ENCODE measurements around the gene TINAGL1. TPM values are rescaled to one million over a fixed set of nuclear protein-coding genes. Genes with fewer than 3 reads are reported as not detected.

TINAGL1 gene
- total and polyA plus RNA-seq, 10 of the 15 experiments (the other 5 are each of a cell fraction or from before 2014, with no cell fraction given) = 0.20 to 0.49 (median 0.23) TPM; not detected in 7

DNA sequence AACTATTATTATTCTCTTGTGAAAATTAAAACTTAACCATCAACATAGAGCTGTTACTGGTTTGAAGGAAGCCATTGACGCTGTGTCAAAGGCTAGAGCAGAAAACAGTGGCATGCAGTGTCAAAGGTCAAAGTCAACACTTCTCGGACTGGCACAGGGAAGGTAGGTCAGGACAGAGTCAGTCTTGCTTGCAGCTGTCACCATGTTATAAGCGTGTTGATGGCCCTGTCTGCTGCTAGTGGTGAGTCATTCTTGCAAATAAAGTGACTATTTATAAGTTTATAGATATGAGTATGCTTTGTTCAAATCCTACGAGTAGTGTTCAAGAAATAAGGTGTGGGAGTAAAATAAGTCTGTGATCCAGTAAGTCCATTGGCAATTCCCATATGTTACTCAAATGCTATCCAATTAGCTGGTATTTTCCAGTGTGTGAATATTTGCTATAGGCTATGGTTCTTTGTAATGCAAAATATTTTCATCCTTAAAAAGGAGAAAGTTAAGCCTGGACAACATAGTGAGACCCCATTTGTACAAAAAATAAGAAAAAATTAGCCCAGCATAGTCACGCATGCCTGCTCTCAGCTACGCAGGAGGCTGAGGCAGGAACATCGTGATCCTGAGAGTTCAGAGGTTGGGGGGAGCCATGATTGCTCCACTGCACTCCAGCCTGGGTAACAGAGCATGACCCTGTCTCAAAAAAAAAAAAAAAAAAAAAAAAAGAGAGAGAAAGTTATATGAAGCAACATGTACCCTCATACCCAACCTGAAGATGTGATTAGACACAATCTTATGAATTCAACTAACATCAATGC lies 26.3 kb upstream of the TINAGL1 start (continued):
- TF ChIP-seq MEF2B (IDR thresholded peaks at IDR 0.05; ENCODE audit: partially characterized antibody, poor library complexity, severe bottlenecking) (peak; percentile 75), BCL11A (IDR thresholded peaks at IDR 0.05; ENCODE audit: low read depth, low read length) (peak; percentile 70; the same call in 1 of the 2 replicates), YY1 (IDR thresholded peaks at IDR 0.05; ENCODE audit: low read depth, low read length) (peak; percentile 59; the same call in 1 of the 2 replicates), TCF12 (IDR thresholded peaks at IDR 0.05; ENCODE audit: low read depth, low read length) (peak; percentile 78; the same call in 1 of the 2 replicates), ZNF274 (IDR thresholded peaks at IDR 0.05; ENCODE audit: insufficient read depth, insufficient read length) (no peak), NFXL1 (IDR thresholded peaks at IDR 0.05; ENCODE audit: borderline replicate concordance) (no peak), TCF3 (IDR thresholded peaks at IDR 0.05; ENCODE audit: borderline replicate concordance, insufficient read depth, low read depth, low read length) (0 out of 2 replicates have a peak, but pooled peaks have one; percentile 51)
- TF ChIP-seq, protein P1, sequence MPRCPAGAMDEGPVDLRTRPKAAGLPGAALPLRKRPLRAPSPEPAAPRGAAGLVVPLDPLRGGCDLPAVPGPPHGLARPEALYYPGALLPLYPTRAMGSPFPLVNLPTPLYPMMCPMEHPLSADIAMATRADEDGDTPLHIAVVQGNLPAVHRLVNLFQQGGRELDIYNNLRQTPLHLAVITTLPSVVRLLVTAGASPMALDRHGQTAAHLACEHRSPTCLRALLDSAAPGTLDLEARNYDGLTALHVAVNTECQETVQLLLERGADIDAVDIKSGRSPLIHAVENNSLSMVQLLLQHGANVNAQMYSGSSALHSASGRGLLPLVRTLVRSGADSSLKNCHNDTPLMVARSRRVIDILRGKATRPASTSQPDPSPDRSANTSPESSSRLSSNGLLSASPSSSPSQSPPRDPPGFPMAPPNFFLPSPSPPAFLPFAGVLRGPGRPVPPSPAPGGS (IDR thresholded peaks at IDR 0.05; ENCODE audit: borderline replicate concordance, insufficient read depth, low read depth, low read length, poor library complexity, severe bottlenecking) = peak; percentile 69

- ChIA-PET POLR2A (interaction anchor here (3.4 kb wide), 1 partner anchor 42 kb away, joined by 41 read pairs; no protein-coding TSS in a partner anchor), CTCF (interaction anchor here (0.6 to 5.6 kb wide), 7 partner anchors 42 to 248 kb away, joined by 3 to 203 read pairs (median 4); no protein-coding TSS in a partner anchor), RAD21 (ENCODE audit: unreplicated experiment) (interaction anchor here (0.7 to 4.7 kb wide), 4 partner anchors 43 to 210 kb away, joined by 3 to 116 read pairs (median 4); no protein-coding TSS in a partner anchor), SMC1A (ENCODE audit: uncharacterized antibody, unreplicated experiment) (interaction anchor here (4.0 to 5.4 kb wide), 2 partner anchors 129 to 156 kb away, joined by 49 to 135 read pairs; no protein-coding TSS in a partner anchor)
- intact Hi-C loops (cut with micrococcal nuclease; ENCODE audit: unreplicated experiment) (no loop called here), in situ Hi-C loops (cut with MboI) (no loop called here)
- 33% methylated on average over 1 of the region's 1 CpG for WGBS (ENCODE audit: insufficient coverage, insufficient replicate concordance, low lambda C conversion rate, missing lambda C conversion rate)
- Histone ChIP-seq H3K9me3 (replicated peaks; ENCODE audit: control insufficient read depth, insufficient read depth, low read length) (no peaks in the 10 kb centered on the region), H3K4me3 (no peak overlapping the region), H3K9ac (ENCODE audit: control insufficient read depth, insufficient read depth, low read length) (no peak overlapping the region), H3K4me1 (ENCODE audit: control insufficient read depth, insufficient read depth, low read length) (peaks cover 14% of the 10 kb centered on the region), H3K79me2 (ENCODE audit: control insufficient read depth, insufficient read depth, low read length) (no peaks in the 10 kb centered on the region), H3K36me3 (ENCODE audit: control insufficient read depth in 2 of 2, insufficient read depth in 2 of 2, low read length in 1 of 2) (no peaks in the 10 kb centered on the region), H3K27me3 (replicated peaks in 1 of 2; ENCODE audit: control insufficient read depth in 2 of 2, insufficient read depth in 2 of 2, low read length in 1 of 2) (no peaks in the 10 kb centered on the region), H3K27ac (ENCODE audit: control insufficient read depth, insufficient read depth) (no peak overlapping the region), H4K20me1 (ENCODE audit: control insufficient read depth, insufficient read depth) (no peaks in the 10 kb centered on the region), H3K4me2 (ENCODE audit: control insufficient read depth, insufficient read depth) (no peak overlapping the region), H2AFZ (ENCODE audit: control insufficient read depth, low read depth, low read length) (no peak overlapping the region)
- FAIRE-seq (no peak), DNase-seq (ENCODE audit: low read depth, low spot score) (no peak), ATAC-seq (no peak)
- no TSS peak for BruUV-seq (replicated peaks)
- TF ChIP-seq RFX5 (IDR thresholded peaks at IDR 0.05; ENCODE audit: low read depth, low read length) (no peak), CREB1 (IDR thresholded peaks at IDR 0.05; ENCODE audit: low read depth) (no peak), MYC (IDR thresholded peaks at IDR 0.05; ENCODE audit: insufficient read depth, insufficient read length, insufficient replicate concordance, low read length, severe bottlenecking) (no peak)
- TF ChIP-seq, protein P2, sequence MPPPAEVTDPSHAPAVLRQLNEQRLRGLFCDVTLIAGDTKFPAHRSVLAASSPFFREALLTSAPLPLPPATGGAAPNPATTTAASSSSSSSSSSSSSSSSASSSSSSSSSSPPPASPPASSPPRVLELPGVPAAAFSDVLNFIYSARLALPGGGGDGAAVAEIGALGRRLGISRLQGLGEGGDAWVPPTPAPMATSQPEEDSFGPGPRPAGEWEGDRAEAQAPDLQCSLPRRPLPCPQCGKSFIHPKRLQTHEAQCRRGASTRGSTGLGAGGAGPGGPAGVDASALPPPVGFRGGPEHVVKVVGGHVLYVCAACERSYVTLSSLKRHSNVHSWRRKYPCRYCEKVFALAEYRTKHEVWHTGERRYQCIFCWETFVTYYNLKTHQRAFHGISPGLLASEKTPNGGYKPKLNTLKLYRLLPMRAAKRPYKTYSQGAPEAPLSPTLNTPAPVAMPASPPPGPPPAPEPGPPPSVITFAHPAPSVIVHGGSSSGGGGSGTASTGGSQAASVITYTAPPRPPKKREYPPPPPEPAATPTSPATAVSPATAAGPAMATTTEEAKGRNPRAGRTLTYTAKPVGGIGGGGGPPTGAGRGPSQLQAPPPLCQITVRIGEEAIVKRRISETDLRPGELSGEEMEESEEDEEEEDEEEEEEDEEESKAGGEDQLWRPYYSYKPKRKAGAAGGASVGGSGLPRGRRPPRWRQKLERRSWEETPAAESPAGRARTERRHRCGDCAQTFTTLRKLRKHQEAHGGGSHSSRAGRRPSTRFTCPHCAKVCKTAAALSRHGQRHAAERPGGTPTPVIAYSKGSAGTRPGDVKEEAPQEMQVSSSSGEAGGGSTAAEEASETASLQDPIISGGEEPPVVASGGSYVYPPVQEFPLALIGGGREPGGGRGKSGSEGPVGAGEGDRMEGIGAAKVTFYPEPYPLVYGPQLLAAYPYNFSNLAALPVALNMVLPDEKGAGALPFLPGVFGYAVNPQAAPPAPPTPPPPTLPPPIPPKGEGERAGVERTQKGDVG (CRISPR knock-in tag; IDR thresholded peaks at IDR 0.05) = no peak
- TF ChIP-seq, protein P3, sequence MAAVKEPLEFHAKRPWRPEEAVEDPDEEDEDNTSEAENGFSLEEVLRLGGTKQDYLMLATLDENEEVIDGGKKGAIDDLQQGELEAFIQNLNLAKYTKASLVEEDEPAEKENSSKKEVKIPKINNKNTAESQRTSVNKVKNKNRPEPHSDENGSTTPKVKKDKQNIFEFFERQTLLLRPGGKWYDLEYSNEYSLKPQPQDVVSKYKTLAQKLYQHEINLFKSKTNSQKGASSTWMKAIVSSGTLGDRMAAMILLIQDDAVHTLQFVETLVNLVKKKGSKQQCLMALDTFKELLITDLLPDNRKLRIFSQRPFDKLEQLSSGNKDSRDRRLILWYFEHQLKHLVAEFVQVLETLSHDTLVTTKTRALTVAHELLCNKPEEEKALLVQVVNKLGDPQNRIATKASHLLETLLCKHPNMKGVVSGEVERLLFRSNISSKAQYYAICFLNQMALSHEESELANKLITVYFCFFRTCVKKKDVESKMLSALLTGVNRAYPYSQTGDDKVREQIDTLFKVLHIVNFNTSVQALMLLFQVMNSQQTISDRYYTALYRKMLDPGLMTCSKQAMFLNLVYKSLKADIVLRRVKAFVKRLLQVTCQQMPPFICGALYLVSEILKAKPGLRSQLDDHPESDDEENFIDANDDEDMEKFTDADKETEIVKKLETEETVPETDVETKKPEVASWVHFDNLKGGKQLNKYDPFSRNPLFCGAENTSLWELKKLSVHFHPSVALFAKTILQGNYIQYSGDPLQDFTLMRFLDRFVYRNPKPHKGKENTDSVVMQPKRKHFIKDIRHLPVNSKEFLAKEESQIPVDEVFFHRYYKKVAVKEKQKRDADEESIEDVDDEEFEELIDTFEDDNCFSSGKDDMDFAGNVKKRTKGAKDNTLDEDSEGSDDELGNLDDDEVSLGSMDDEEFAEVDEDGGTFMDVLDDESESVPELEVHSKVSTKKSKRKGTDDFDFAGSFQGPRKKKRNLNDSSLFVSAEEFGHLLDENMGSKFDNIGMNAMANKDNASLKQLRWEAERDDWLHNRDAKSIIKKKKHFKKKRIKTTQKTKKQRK (IDR thresholded peaks at IDR 0.05; ENCODE audit: low read depth, low read length) = no peak
These were observed 25.1 kb upstream of the TINAGL1 start for GRCh38 chr1:31551208-31551607.

Measured in GM12878 (cell line).